NB4 (cell line): ENCODE results near the gene INPP5D.

Experiments used
- DNase-seq: peaks from one replicate; pipeline ENCODE4 v3.0.0; 2010; ENCODE audit warnings: low read depth
- H3K4me3 ChIP-seq: one replicate; pipeline ENCODE4 v1.5.1; 2011; ENCODE audit warnings: mild to moderate bottlenecking, low read depth, low read length, moderate library complexity
- CTCF ChIP-seq: IDR thresholded peaks from one replicate; pipeline ENCODE4 v1.5.1; 2012; ENCODE audit warnings: low read depth, low read length
- MAX ChIP-seq: IDR thresholded peaks from 2 replicates; pipeline ENCODE4 v1.6.1; 2011; ENCODE audit warnings: low read depth, low read length
- MYC ChIP-seq: IDR thresholded peaks from 2 replicates; pipeline ENCODE4 v1.6.1; 2011; ENCODE audit warnings: low read depth, low read length
- POLR2A ChIP-seq: IDR thresholded peaks from 2 replicates; pipeline ENCODE4 v1.6.1; 2011; ENCODE audit warnings: mild to moderate bottlenecking; ENCODE audit not compliant: insufficient read length; ENCODE audit errors: extremely low read depth

INPP5D gene

GRCh38 chr2:233035426-233036161 lies 24.5 kb upstream of the INPP5D start:
- no peak for TF ChIP-seq CTCF
- TF ChIP-seq MYC = no peak
- TF ChIP-seq MAX = peak; percentile 52
- no peak for TF ChIP-seq POLR2A
- H3K4me3 ChIP-seq = no peak overlapping the region
- DNase-seq = no peak

DNA sequence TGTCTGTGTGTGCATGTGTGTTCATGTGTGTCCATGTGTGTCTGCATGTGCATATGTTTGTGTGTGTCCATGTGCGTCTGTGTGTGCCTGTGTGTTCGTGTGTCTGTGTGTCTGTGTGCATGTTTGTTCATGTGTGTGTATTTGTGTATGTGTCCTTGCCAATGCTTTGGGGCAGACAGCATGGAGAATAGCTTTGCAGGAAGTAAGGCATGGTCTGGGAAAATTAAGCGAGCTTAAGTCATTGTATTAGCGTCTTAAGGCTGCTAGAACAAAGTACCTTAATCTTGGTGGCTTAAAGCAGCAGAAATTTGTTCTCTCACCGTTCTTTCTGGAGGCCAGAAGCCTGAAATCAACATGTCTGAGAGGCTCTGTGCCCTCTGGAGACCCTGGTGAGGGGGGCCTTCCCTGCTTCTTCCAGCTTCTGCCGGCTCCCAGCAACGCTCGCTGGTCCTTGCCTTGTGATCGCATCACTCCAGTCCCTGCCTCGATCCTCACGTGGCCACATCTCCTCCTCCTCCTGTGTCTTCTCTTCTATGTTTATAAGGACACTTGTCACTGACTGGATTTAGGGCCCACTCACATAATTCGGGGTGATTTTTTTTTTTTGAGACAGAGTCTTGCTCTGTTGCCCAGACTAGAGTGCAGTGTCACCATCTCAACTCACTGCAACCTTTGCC lies 23.8 kb upstream of the INPP5D start:
- no peak overlapping the region for H3K4me3 ChIP-seq
- no peak for DNase-seq
- TF ChIP-seq MAX (no peak), POLR2A (no peak)

DNA sequence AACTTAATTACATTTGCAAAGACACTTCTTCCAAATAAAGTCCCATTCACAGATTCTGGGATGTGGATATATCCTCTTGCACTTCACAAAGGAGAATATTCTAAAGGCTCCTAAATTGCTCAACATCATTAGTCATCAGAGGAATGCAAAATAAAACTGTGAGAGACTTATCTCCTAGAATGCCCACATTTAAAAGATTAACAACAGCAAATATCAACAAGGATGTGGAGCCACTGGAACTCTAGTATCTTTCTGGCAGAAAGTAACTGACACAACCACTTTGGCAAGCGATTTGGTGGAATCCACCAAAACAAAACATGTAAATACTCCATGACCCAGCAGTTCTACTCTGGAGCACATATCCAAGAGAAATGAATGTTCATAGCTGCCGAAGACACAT lies 23.1 kb upstream of the INPP5D start:
- no peak for TF ChIP-seq MYC
- TF ChIP-seq MAX = no peak
- TF ChIP-seq CTCF = no peak
- no peak for TF ChIP-seq POLR2A
- H3K4me3 ChIP-seq = no peak overlapping the region
- no peak for DNase-seq

DNA sequence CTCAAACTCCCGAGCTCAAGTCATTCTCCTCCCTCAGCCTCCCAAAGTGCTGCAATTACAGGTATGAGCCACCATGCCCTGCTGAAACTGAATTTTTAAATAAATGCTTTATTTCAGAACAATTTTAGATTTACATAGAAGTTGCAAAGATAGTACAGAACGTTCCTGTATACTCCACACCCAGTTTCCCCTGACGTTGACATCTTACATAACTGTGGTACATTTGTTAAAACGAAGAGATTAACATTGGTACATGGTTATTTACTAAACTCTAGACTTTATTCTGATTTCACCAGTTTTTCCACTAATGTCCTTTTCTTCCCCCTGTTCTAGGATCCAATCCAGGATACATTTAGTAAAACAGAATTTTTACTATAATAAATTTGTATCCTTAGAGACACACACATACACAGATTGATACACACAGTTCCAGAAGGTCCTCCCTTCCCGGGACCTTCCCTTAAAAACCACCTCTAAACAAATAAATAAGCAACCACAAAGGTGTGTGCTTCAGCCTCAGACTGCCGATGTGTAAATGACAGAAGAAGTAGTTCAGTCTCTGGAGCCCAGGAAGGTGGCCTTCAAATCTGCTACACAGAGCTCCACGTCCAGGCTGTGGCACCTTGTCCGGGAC lies 20.8 kb upstream of the INPP5D start:
- no peak for TF ChIP-seq MYC
- TF ChIP-seq CTCF = no peak
- no peak for TF ChIP-seq POLR2A
- no peak overlapping the region for H3K4me3 ChIP-seq
- no peak for DNase-seq

GRCh38 chr2:233039846-233040530 lies 20.2 kb upstream of the INPP5D start:
- no peak overlapping the region for H3K4me3 ChIP-seq
- no peak for DNase-seq
- TF ChIP-seq CTCF (no peak), MAX (no peak), MYC (no peak), POLR2A (no peak)

- no peak for TF ChIP-seq CTCF
- TF ChIP-seq MYC = no peak
- TF ChIP-seq POLR2A = no peak
- no peak for TF ChIP-seq MAX
- no peak overlapping the region for H3K4me3 ChIP-seq
- no peak for DNase-seq
Measured at GRCh38 chr2:233040571-233040970, 19.6 kb upstream of the INPP5D start.
